GM12878 (cell line): ENCODE data around the gene AGRP. TPM values are rescaled to one million over a fixed set of nuclear protein-coding genes. Genes with fewer than 3 reads are reported as not detected.

Experiments
- ATAC-seq: fragments of 200-7000 bp; cut with Tn5 transposase; 3 replicates; pipeline ENCODE4 v1.9.1; 2020; ENCODE audit warnings: mild to moderate bottlenecking, moderate library complexity
- BruUV-seq: library from RNA; stranded (reverse); fragments of 400-500 nt; replicated peaks from 2 replicates; lab custom pipeline; 2021; lab: Mats Ljungman, UMichigan
- CTCF ChIA-PET: fragments of 300-600 bp; sonication (Branson Sonifier 250); formaldehyde crosslinking; extraction: SDS; loops from one replicate; lab custom pipeline; 2021; ENCODE audit warnings: inconsistent platforms; lab: Yijun Ruan, JAX
- POLR2A ChIA-PET: fragments of 350-600 bp; formaldehyde crosslinking; extraction: SDS; loops from one replicate; lab custom pipeline; 2021; ENCODE audit warnings: inconsistent platforms; lab: Charles Lee
- RAD21 ChIA-PET: fragments of 300-600 bp; sonication (Branson Sonifier 250); formaldehyde crosslinking; loops from one replicate; lab custom pipeline; 2023; ENCODE audit warnings: antibody characterized with exemption; ENCODE audit not compliant: unreplicated experiment; lab: Charles Lee
- SMC1A ChIA-PET: fragments of 300-600 bp; sonication (Branson Sonifier 250); formaldehyde crosslinking; loops from one replicate; lab custom pipeline; 2023; ENCODE audit not compliant: unreplicated experiment, uncharacterized antibody; lab: Charles Lee
- DNase-seq: peaks from one replicate; pipeline ENCODE4 v3.0.0-alpha.2; 2011; ENCODE audit warnings: low read depth, low spot score
- FAIRE-seq: peaks from 3 replicates; lab custom pipeline; 2011; peaks lifted over from hg19 to GRCh38; lab: Jason Lieb, UNC
- H2AFZ ChIP-seq: 2 replicates; pipeline ENCODE4 v1.6.0; 2011; ENCODE audit warnings: low read depth, low read length, control low read depth; ENCODE audit not compliant: control insufficient read depth
- H3K27ac ChIP-seq: 2 replicates; pipeline ENCODE4 v1.5.1; 2011; ENCODE audit warnings: control low read depth; ENCODE audit not compliant: control insufficient read depth, insufficient read depth
- H3K27me3 ChIP-seq, 2 experiments: replicated peaks in 1 of 2; 2 replicates each; pipeline versions ENCODE4 v1.6.0 to v1.6.1; 2011; ENCODE audit warnings: low read length in 1 of 2; ENCODE audit not compliant: control insufficient read depth in 2 of 2, insufficient read depth in 2 of 2
- H3K36me3 ChIP-seq, 2 experiments: 2 replicates each; pipeline ENCODE4 v1.5.1; 2011; ENCODE audit warnings: low read length in 1 of 2; ENCODE audit not compliant: control insufficient read depth in 2 of 2, insufficient read depth in 2 of 2
- H3K4me1 ChIP-seq: 2 replicates; pipeline ENCODE4 v1.6.1; 2011; ENCODE audit warnings: mild to moderate bottlenecking, low read length, moderate library complexity, mixed read lengths; ENCODE audit not compliant: control insufficient read depth, insufficient read depth
- H3K4me2 ChIP-seq: 2 replicates; pipeline ENCODE4 v1.6.0; 2011; ENCODE audit warnings: control low read depth; ENCODE audit not compliant: control insufficient read depth, insufficient read depth
- H3K4me3 ChIP-seq: fragments of 200-600 bp; sonication (generic); 2 replicates; pipeline ENCODE4 v1.5.1; 2016
- H3K79me2 ChIP-seq: 2 replicates; pipeline ENCODE4 v1.6.0; 2011; ENCODE audit warnings: low read length; ENCODE audit not compliant: control insufficient read depth, insufficient read depth
- H3K9ac ChIP-seq: 2 replicates; pipeline ENCODE4 v1.8.0; 2011; ENCODE audit warnings: low read length, control low read depth, mixed read lengths; ENCODE audit not compliant: control insufficient read depth, insufficient read depth
- H3K9me3 ChIP-seq: replicated peaks from 3 replicates; pipeline ENCODE4 v1.5.1; 2011; ENCODE audit warnings: mild to moderate bottlenecking, low read length; ENCODE audit not compliant: control insufficient read depth, insufficient read depth
- H4K20me1 ChIP-seq: 2 replicates; pipeline ENCODE4 v1.6.0; 2011; ENCODE audit not compliant: control insufficient read depth, insufficient read depth
- CREB1 ChIP-seq: IDR thresholded peaks from 2 replicates; pipeline ENCODE4 v1.6.1; 2012; ENCODE audit warnings: low read depth, mild to moderate bottlenecking, inconsistent platforms
- IKZF1 ChIP-seq: fragments of 450-650 bp; conservative IDR thresholded peaks from 2 replicates; pipeline ENCODE4 v1.6.1; 2017; ENCODE audit warnings: antibody characterized with exemption, mild to moderate bottlenecking
- POLR2A ChIP-seq: IDR thresholded peaks from 2 replicates; pipeline ENCODE4 v1.6.1; 2011; ENCODE audit warnings: low read depth, mild to moderate bottlenecking, low read length
- SIN3A ChIP-seq: IDR thresholded peaks from 2 replicates; pipeline ENCODE4 v1.6.1; 2012; ENCODE audit warnings: low read depth, low read length, improper control_type of control experiment
- SMARCA5 ChIP-seq: fragments of 450-650 bp; IDR thresholded peaks from 2 replicates; pipeline ENCODE4 v1.6.1; 2017; ENCODE audit warnings: mild to moderate bottlenecking
- ZSCAN29 ChIP-seq: fragments of 450-650 bp; IDR thresholded peaks from 2 replicates; pipeline ENCODE4 v1.6.1; 2017; ENCODE audit warnings: mild to moderate bottlenecking, moderate library complexity
- WGBS: methylation state at CpG from one replicate; pipeline ENCODE4 v1.1.6; 2016; ENCODE audit warnings: low lambda C conversion rate; ENCODE audit not compliant: insufficient replicate concordance, insufficient coverage; ENCODE audit errors: missing lambda C conversion rate; 5-methylcytosine and 5-hydroxymethylcytosine counted together
- in situ Hi-C: fragments of 300-500 bp; cut with MboI; formaldehyde crosslinking; loops from 9 replicates; pipeline ENCODE4 v1.14.3; 2018; ENCODE audit warnings: mixed read lengths
- intact Hi-C: fragments of 100-400 bp; cut with micrococcal nuclease; formaldehyde crosslinking; loops from one replicate; pipeline ENCODE4 v1.14.2; 2022; ENCODE audit not compliant: unreplicated experiment
- polyA plus RNA-seq, 11 experiments: library from polyadenylated mRNA; depleted of rRNA in 4 of 11; unstranded in 6 of 11; stranded (reverse) in 5 of 11; fragments of >200 nt; fragmentation: Nextera tagmentation in 4 of 11; fragmentation: Illumina TruSeq in 1 of 11; extraction: Ambion mirVana in 4 of 11; extraction: Trizol in 1 of 11; gene quantifications; 1 replicate in 1 of 11; 2 replicates in 10 of 11; pipeline versions ENCODE4 v1.2.1 to v1.2.3, GENCODE V29; 2011 to 2016; ENCODE audit warnings: inconsistent platforms in 2 of 11, missing spikeins in 2 of 11, low read depth in 1 of 11
- total RNA-seq, 4 experiments: library from RNA; depleted of rRNA in 3 of 4; stranded (reverse); fragments of >200 nt in 3 of 4; fragmentation: Illumina TruSeq in 1 of 4; extraction: Trizol in 1 of 4; gene quantifications; 2 replicates each; pipeline versions ENCODE4 v1.2.1 to v1.2.3, GENCODE V29; 2013 to 2021
- TF ChIP-seq, protein P1 (sequence below): fragments of 450-650 bp; conservative IDR thresholded peaks from 2 replicates; pipeline ENCODE4 v1.6.1; 2017; ENCODE audit warnings: mild to moderate bottlenecking, moderate library complexity
- TF ChIP-seq, protein P2 (sequence below): fragments of 450-650 bp; IDR thresholded peaks from 2 replicates; pipeline ENCODE4 v1.6.1; 2017; ENCODE audit warnings: mild to moderate bottlenecking, moderate library complexity

AGRP gene
- total and polyA plus RNA-seq, 10 of the 15 experiments (the other 5 are each of a cell fraction or from before 2014, with no cell fraction given), result 0.16 to 0.75 (median 0.53) TPM; not detected in 6

DNA sequence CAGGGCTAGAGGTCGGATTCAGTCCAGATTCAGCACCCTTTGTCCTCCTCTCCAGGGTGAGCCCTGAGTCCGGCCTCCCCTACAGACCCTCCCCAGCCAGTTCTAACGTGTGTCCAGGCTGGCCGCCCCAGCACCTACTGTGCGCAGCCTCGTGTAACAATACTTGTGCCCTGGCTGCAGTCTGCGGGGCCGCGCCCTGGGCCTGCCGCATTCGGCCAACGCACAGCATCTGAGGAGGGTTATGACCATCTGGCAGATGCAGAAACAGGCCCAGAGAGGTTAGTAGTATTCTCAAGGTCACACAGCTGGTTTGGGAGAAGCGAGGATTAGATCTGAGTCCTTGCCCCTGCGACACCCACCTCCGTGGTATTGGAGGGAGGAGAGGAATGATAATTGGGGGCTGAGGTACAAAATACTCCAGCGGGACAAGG, 46.2 kb upstream of the AGRP start:
- Histone ChIP-seq H2AFZ (peak overlapping the region; percentile 50), H3K36me3 (no peaks in the 10 kb centered on the region), H3K27ac (peak overlapping the region; percentile 22; the same call in 1 of the 2 replicates), H3K9me3 (no peaks in the 10 kb centered on the region), H4K20me1 (no peaks in the 10 kb centered on the region), H3K4me3 (peak overlapping the region; percentile 90), H3K9ac (peak overlapping the region; percentile 61), H3K27me3 (no peaks in the 10 kb centered on the region), H3K4me1 (peaks cover 34% of the 10 kb centered on the region), H3K79me2 (no peaks in the 10 kb centered on the region; the same call in 1 of the 2 replicates), H3K4me2 (peak overlapping the region; percentile 96)
- CTCF ChIA-PET, result interaction anchor here (0.8 to 11.3 kb wide), 12 partner anchors 8 to 139 kb away, joined by 3 to 131 read pairs (median 4); partner anchors contain the start of genes ACD, CARMIL2 and CTCF
- BruUV-seq, result TSS peak; percentile 34
- RAD21 ChIA-PET, result interaction anchor here (1.5 to 2.2 kb wide), 5 partner anchors 8 to 115 kb away, joined by 4 to 25 read pairs (median 8); partner anchors contain the start of genes ATP6V0D1 and CARMIL2
- POLR2A ChIA-PET, result interaction anchor here (1.1 to 5.7 kb wide), 7 partner anchors 8 to 134 kb away, joined by 3 to 56 read pairs (median 4); partner anchors contain the start of gene CTCF
- TF ChIP-seq CREB1, result no peak
- TF ChIP-seq ZSCAN29, result no peak
- TF ChIP-seq SMARCA5, result peak; percentile 72; the same call in 1 of the 2 replicates
- in situ Hi-C loops, result no loop called here
- FAIRE-seq, result no peak
- DNase-seq, result no peak
- SMC1A ChIA-PET, result interaction anchor here (0.6 to 4.3 kb wide), 6 partner anchors 8 to 137 kb away, joined by 3 to 27 read pairs (median 5); partner anchors contain the start of genes C16orf86, CTCF and ENKD1
- intact Hi-C loops, result loop anchor here (10.0 kb wide), 1 partner anchor 395 kb away; no protein-coding TSS in a partner anchor
- WGBS, result 6% methylated on average over 16 of the region's 16 CpGs
- peak; percentile 52 for ATAC-seq

DNA sequence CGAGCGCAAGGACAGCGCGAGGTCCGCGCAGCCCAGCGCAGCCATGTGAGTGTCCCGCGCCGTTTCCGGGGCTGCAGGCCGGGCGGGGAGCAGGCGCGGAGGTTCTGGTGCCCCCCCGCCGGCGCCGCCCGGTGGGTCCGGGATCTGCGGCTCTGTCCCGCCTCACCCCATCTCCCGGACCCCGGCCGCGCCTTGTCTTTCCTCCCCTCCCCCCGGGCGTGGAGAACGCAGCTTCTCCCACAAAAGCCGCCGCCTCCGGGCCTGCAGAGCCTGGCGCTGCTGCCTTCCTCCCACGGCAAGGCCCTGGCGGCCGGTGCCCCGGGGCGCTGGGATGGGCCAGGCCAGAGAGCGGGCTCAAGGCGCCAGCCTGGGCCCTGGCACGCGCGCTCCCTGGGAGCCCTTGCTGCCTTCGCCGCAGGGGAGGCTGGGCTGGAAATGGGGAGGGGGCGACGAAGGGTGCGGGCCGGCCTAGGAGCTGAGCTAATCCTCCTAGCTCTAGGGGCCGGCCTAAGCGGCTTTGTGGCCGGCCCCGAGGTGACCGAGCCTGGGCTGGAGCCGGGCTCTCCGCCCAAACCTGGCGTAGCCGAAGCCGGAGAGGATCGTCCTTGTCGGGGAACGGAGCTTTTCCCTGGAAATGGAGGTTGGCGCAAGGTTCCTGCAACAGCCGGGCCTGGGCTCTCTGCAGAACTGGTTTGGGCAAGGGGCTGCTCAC, 45.7 kb upstream of the AGRP start:
- 6% methylated on average over 51 of the region's 65 CpGs for WGBS
- H3K27ac ChIP-seq, result no peak overlapping the region
- H3K9me3 ChIP-seq, result no peaks in the 10 kb centered on the region
- DNase-seq (no peak), ATAC-seq (peak; percentile 48), FAIRE-seq (no peak)
- H3K27me3 ChIP-seq, result no peaks in the 10 kb centered on the region
- peaks cover 34% of the 10 kb centered on the region for H3K4me1 ChIP-seq
- no peaks in the 10 kb centered on the region for H4K20me1 ChIP-seq
- CTCF ChIA-PET, result interaction anchor here (0.8 to 11.3 kb wide), 11 partner anchors 7 to 139 kb away, joined by 3 to 131 read pairs (median 4); partner anchors contain the start of genes ACD, CARMIL2 and CTCF
- RAD21 ChIA-PET, result interaction anchor here (0.6 to 2.2 kb wide), 6 partner anchors 8 to 115 kb away, joined by 3 to 25 read pairs (median 8); partner anchors contain the start of genes ATP6V0D1 and CARMIL2
- peak overlapping the region; percentile 61 for H3K9ac ChIP-seq
- SMC1A ChIA-PET, result interaction anchor here (0.6 to 4.3 kb wide), 5 partner anchors 8 to 138 kb away, joined by 3 to 27 read pairs (median 5); partner anchors contain the start of genes C16orf86, CTCF and ENKD1
- H2AFZ ChIP-seq, result peak overlapping the region; percentile 29
- BruUV-seq, result no TSS peak
- peak overlapping the region; percentile 96 for H3K4me2 ChIP-seq
- POLR2A ChIA-PET, result interaction anchor here (1.2 to 5.7 kb wide), 4 partner anchors 8 to 134 kb away, joined by 3 to 56 read pairs (median 14); partner anchors contain the start of gene CTCF
- H3K4me3 ChIP-seq, result peak overlapping the region; percentile 90
- H3K36me3 ChIP-seq, result no peaks in the 10 kb centered on the region
- intact Hi-C loops, result loop anchor here (10.0 kb wide), 1 partner anchor 396 kb away; no protein-coding TSS in a partner anchor
- no peaks in the 10 kb centered on the region; the same call in 1 of the 2 replicates for H3K79me2 ChIP-seq
- in situ Hi-C loops, result no loop called here
- TF ChIP-seq, protein P1, sequence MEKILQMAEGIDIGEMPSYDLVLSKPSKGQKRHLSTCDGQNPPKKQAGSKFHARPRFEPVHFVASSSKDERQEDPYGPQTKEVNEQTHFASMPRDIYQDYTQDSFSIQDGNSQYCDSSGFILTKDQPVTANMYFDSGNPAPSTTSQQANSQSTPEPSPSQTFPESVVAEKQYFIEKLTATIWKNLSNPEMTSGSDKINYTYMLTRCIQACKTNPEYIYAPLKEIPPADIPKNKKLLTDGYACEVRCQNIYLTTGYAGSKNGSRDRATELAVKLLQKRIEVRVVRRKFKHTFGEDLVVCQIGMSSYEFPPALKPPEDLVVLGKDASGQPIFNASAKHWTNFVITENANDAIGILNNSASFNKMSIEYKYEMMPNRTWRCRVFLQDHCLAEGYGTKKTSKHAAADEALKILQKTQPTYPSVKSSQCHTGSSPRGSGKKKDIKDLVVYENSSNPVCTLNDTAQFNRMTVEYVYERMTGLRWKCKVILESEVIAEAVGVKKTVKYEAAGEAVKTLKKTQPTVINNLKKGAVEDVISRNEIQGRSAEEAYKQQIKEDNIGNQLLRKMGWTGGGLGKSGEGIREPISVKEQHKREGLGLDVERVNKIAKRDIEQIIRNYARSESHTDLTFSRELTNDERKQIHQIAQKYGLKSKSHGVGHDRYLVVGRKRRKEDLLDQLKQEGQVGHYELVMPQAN, result peak; percentile 60
- peak; percentile 65 for TF ChIP-seq IKZF1
- TF ChIP-seq POLR2A, result peak; percentile 61; the same call in 1 of the 2 replicates
- no peak for TF ChIP-seq SIN3A
- TF ChIP-seq, protein P2, sequence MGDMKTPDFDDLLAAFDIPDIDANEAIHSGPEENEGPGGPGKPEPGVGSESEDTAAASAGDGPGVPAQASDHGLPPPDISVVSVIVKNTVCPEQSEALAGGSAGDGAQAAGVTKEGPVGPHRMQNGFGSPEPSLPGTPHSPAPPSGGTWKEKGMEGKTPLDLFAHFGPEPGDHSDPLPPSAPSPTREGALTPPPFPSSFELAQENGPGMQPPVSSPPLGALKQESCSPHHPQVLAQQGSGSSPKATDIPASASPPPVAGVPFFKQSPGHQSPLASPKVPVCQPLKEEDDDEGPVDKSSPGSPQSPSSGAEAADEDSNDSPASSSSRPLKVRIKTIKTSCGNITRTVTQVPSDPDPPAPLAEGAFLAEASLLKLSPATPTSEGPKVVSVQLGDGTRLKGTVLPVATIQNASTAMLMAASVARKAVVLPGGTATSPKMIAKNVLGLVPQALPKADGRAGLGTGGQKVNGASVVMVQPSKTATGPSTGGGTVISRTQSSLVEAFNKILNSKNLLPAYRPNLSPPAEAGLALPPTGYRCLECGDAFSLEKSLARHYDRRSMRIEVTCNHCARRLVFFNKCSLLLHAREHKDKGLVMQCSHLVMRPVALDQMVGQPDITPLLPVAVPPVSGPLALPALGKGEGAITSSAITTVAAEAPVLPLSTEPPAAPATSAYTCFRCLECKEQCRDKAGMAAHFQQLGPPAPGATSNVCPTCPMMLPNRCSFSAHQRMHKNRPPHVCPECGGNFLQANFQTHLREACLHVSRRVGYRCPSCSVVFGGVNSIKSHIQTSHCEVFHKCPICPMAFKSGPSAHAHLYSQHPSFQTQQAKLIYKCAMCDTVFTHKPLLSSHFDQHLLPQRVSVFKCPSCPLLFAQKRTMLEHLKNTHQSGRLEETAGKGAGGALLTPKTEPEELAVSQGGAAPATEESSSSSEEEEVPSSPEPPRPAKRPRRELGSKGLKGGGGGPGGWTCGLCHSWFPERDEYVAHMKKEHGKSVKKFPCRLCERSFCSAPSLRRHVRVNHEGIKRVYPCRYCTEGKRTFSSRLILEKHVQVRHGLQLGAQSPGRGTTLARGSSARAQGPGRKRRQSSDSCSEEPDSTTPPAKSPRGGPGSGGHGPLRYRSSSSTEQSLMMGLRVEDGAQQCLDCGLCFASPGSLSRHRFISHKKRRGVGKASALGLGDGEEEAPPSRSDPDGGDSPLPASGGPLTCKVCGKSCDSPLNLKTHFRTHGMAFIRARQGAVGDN, result peak; percentile 1; the same call in 1 of the 2 replicates
